ENCODE measurements around the gene NOL9.

Gene NOL9

DNA sequence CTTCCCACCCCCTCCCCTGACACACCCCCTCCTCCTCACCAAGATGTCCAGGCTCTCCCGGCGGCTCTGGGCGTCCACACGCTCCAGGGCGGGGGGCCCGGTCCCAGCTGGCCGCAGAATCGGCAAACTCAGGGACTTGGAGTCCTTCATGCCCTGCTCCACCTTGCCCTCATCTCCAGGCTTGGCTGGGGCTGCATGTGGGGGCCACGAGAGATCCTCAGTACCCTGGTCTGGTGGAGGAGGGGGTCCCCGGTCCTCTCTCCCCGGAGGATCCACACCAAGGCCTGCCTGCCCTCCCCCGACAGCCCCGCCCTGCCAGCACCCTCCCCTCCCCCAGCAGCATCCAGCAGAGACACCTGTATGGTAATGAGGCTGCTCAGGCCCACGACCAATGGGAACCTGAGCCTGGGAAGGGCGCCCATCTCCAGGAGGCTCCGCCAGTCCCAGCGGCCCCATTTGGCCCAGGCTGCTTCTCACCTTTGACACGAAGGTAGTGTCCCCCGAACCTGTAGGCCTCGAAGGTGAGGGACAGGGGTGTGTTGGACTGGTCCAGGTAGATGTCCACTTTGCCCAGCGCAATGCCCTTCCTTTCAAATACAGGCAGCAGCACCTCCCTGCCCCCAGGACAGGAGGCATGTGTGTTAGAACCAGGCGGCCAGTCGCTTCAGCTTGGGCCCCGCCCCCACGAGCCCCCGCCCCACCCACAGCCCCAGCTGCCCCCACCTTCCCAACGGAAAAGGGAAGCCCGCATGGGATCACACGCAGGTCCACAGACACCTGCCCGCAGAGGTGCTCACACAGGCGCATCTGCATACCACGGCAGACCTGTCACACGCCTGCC, 80.1 kb downstream of the NOL9 start:
- DNase-seq: no peak

DNA sequence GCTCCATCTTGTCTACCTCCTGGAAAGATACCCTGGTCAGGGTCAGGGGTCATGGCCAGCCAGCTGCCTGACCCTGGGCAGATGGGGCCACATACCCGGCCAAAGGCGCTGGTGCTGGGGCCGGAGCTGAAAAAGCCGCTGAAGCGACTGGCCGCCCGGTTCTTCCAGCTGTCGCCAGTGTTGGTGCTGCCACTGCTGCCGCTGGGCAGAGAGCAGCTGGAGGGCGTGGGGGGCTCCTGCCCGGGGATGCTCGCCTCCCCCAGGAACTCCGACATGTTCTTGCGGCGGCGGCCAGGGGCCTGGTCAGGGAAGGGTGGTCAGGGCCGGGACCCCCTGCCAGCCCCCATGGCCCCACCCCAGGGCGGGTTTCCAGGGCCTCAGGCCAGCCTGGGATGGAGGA, 81.2 kb downstream of the NOL9 start:
- no peak for DNase-seq

DNA sequence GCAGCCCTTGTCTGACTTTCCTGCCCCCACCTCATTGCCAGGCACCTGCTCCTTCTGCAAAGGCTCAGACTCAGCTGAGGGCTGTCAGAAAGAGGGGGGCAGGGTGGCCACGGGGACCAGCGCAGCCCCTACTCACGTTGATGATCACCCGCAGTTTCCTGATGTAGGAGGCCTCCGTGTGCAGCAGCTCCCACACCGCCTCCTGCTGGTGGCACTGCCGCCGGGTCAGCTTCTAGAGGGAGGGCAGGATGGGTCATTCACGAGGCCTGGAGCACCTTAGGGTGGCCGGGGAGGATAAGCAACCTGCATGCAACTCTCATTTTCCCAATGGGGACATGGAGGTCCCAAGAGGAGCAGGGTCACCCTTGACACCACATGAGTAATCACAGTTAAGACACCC, 81.9 kb downstream of the NOL9 start:
- no peak for DNase-seq

DNA sequence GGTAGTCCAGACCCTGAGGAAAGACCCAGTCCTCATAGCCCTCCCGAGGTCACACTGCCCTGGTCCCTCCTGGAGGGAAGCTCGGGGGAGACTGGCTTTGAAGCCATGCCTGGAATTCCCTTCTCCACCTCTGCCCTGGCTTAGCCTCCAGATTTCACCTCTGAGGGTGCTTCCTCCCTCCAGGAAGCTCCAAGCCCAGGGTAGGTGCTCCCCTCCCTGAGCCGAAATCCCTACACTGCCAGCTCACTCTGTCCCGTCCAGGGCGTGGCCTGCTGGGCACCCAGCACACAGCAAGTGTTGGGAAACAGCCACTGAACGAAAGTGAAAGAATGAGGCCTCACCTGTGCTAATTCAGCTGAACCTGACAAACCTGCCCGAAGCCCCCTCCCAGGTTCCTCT, 82.3 kb downstream of the NOL9 start:
- DNase-seq: no peak
